ENCODE measurements around the gene TYROBP.

Gene TYROBP

GRCh38 chr19:35885904-35886303 is 22.2 kb downstream of the TYROBP start:
- peaks cover 5% of the 10 kb centered on the region for H3K4me1 ChIP-seq (ENCODE audit: insufficient read depth, low read length, severe bottlenecking)
- H3K4me3 ChIP-seq (ENCODE audit: low read depth, low read length, poor library complexity, severe bottlenecking) = no peak overlapping the region
- peaks cover 4% of the 10 kb centered on the region; the same call in 1 of the 2 replicates for H3F3A ChIP-seq (ENCODE audit: insufficient read depth, low read length)
- H3K9ac ChIP-seq (ENCODE audit: low read length) = no peak overlapping the region
- no peak overlapping the region for H3K27ac ChIP-seq (ENCODE audit: low read depth, low read length, poor library complexity, severe bottlenecking)
- H3K4me2 ChIP-seq (ENCODE audit: low read length) = no peak overlapping the region
- no peaks in the 10 kb centered on the region for H3K79me2 ChIP-seq (ENCODE audit: insufficient read depth, low read length)
- H4K20me1 ChIP-seq (ENCODE audit: insufficient read depth, low read length) = no peaks in the 10 kb centered on the region
- peaks cover 42% of the 10 kb centered on the region for H3K36me3 ChIP-seq (ENCODE audit: insufficient read depth, low read length)
- TF ChIP-seq CTCF (IDR thresholded peaks at IDR 0.05; ENCODE audit: low read length) = no peak
- no peak for TF ChIP-seq EZH2 (IDR thresholded peaks at IDR 0.05; ENCODE audit: borderline replicate concordance, low read length)
- no peaks in the 10 kb centered on the region for H3K9me2 ChIP-seq (ENCODE audit: low read depth, low read length)
- H3K9me3 ChIP-seq (ENCODE audit: low read length) = no peaks in the 10 kb centered on the region
- H3K27me3 ChIP-seq (ENCODE audit: insufficient read depth, low read length) = no peaks in the 10 kb centered on the region
- no peak overlapping the region for H2AFZ ChIP-seq (ENCODE audit: low read length)

- peaks cover 4% of the 10 kb centered on the region; the same call in 1 of the 2 replicates for H3F3A ChIP-seq (ENCODE audit: insufficient read depth, low read length)
- H4K20me1 ChIP-seq (ENCODE audit: insufficient read depth, low read length) = no peaks in the 10 kb centered on the region
- no peaks in the 10 kb centered on the region for H3K9me3 ChIP-seq (ENCODE audit: low read length)
- H3K9ac ChIP-seq (ENCODE audit: low read length) = no peak overlapping the region
- H3K4me3 ChIP-seq (ENCODE audit: low read depth, low read length, poor library complexity, severe bottlenecking) = no peak overlapping the region
- H3K9me2 ChIP-seq (ENCODE audit: low read depth, low read length) = no peaks in the 10 kb centered on the region
- no peak overlapping the region for H3K27ac ChIP-seq (ENCODE audit: low read depth, low read length, poor library complexity, severe bottlenecking)
- peaks cover 36% of the 10 kb centered on the region for H3K36me3 ChIP-seq (ENCODE audit: insufficient read depth, low read length)
- TF ChIP-seq CTCF (IDR thresholded peaks at IDR 0.05; ENCODE audit: low read length) (no peak), EZH2 (IDR thresholded peaks at IDR 0.05; ENCODE audit: borderline replicate concordance, low read length) (no peak)
- H2AFZ ChIP-seq (ENCODE audit: low read length) = no peak overlapping the region
- no peaks in the 10 kb centered on the region for H3K27me3 ChIP-seq (ENCODE audit: insufficient read depth, low read length)
- H3K79me2 ChIP-seq (ENCODE audit: insufficient read depth, low read length) = no peaks in the 10 kb centered on the region
- H3K4me1 ChIP-seq (ENCODE audit: insufficient read depth, low read length, severe bottlenecking) = peaks cover 5% of the 10 kb centered on the region
- H3K4me2 ChIP-seq (ENCODE audit: low read length) = no peak overlapping the region
Observed at GRCh38 chr19:35885225-35885738, 22.8 kb downstream of the TYROBP start.

GRCh38 chr19:35883882-35884281 is 24.2 kb downstream of the TYROBP start:
- H3K9me2 ChIP-seq (ENCODE audit: low read depth, low read length) = no peaks in the 10 kb centered on the region
- peaks cover 5% of the 10 kb centered on the region for H3K4me1 ChIP-seq (ENCODE audit: insufficient read depth, low read length, severe bottlenecking)
- no peak overlapping the region for H3K9ac ChIP-seq (ENCODE audit: low read length)
- no peaks in the 10 kb centered on the region for H3K79me2 ChIP-seq (ENCODE audit: insufficient read depth, low read length)
- H2AFZ ChIP-seq (ENCODE audit: low read length) = no peak overlapping the region
- H3K9me3 ChIP-seq (ENCODE audit: low read length) = no peaks in the 10 kb centered on the region
- H3K36me3 ChIP-seq (ENCODE audit: insufficient read depth, low read length) = peaks cover 22% of the 10 kb centered on the region
- TF ChIP-seq CTCF (IDR thresholded peaks at IDR 0.05; ENCODE audit: low read length) (no peak), EZH2 (IDR thresholded peaks at IDR 0.05; ENCODE audit: borderline replicate concordance, low read length) (no peak)
- H4K20me1 ChIP-seq (ENCODE audit: insufficient read depth, low read length) = no peaks in the 10 kb centered on the region
- H3K4me3 ChIP-seq (ENCODE audit: low read depth, low read length, poor library complexity, severe bottlenecking) = no peak overlapping the region
- peaks cover 4% of the 10 kb centered on the region; the same call in 1 of the 2 replicates for H3F3A ChIP-seq (ENCODE audit: insufficient read depth, low read length)
- H3K27me3 ChIP-seq (ENCODE audit: insufficient read depth, low read length) = no peaks in the 10 kb centered on the region
- H3K27ac ChIP-seq (ENCODE audit: low read depth, low read length, poor library complexity, severe bottlenecking) = no peak overlapping the region
- no peak overlapping the region for H3K4me2 ChIP-seq (ENCODE audit: low read length)

Measured in OCI-LY1 (cell line).